Neuronal stem cell (in vitro differentiated cells): Measurements from ENCODE around the gene ATG4C.

Source experiments
- DNase-seq: peaks from one replicate; pipeline ENCODE4 v3.0.0-alpha.2; 2013; ENCODE audit warnings: low spot score
- H2AFZ ChIP-seq: one replicate; pipeline ENCODE4 v1.6.1; 2013; ENCODE audit warnings: mild to moderate bottlenecking, low read length, inconsistent platforms
- H2AK5ac ChIP-seq: 2 replicates; pipeline ENCODE4 v1.6.1; 2013; ENCODE audit warnings: low read depth, mild to moderate bottlenecking, inconsistent platforms, low read length, moderate library complexity, mixed read lengths
- H2BK120ac ChIP-seq: 2 replicates; pipeline ENCODE4 v1.6.1; 2013; ENCODE audit warnings: low read depth, mild to moderate bottlenecking, inconsistent platforms, low read length, moderate library complexity, mixed read lengths
- H2BK12ac ChIP-seq: one replicate; pipeline ENCODE4 v1.6.1; 2013; ENCODE audit warnings: low read length, inconsistent platforms
- H2BK15ac ChIP-seq: 2 replicates; pipeline ENCODE4 v1.6.1; 2013; ENCODE audit warnings: mild to moderate bottlenecking, low read length, inconsistent platforms, mixed read lengths
- H2BK5ac ChIP-seq: one replicate; pipeline ENCODE4 v1.6.1; 2013; ENCODE audit warnings: inconsistent platforms, mild to moderate bottlenecking, low read length, moderate library complexity
- H3K14ac ChIP-seq: one replicate; pipeline ENCODE4 v1.6.1; 2013; ENCODE audit warnings: low read length, inconsistent platforms
- H3K18ac ChIP-seq: 2 replicates; pipeline ENCODE4 v1.6.1; 2013; ENCODE audit warnings: low read length, inconsistent platforms
- H3K23ac ChIP-seq: 2 replicates; pipeline ENCODE4 v1.6.1; 2013; ENCODE audit warnings: low read depth, mild to moderate bottlenecking, mixed read lengths, low read length, inconsistent platforms; ENCODE audit not compliant: poor library complexity
- H3K27ac ChIP-seq: replicated peaks from 3 replicates; pipeline ENCODE4 v1.5.1; 2013; ENCODE audit warnings: low read length, inconsistent platforms
- H3K27me3 ChIP-seq, 3 experiments: 2 replicates each; pipeline ENCODE4 v1.6.1; 2013; ENCODE audit warnings: low read length in 3 of 3, mild to moderate bottlenecking in 2 of 3, inconsistent platforms in 1 of 3, low read depth in 1 of 3, mixed read lengths in 1 of 3, moderate library complexity in 1 of 3; ENCODE audit not compliant: control insufficient read depth in 3 of 3, insufficient read depth in 3 of 3
- H3K36me3 ChIP-seq, 2 donors: replicated peaks in 1 of 2; 2 replicates each; pipeline ENCODE4 v1.6.1; 2013; ENCODE audit warnings: low read length in 2 of 2; ENCODE audit not compliant: control insufficient read depth in 2 of 2, insufficient read depth in 2 of 2
- H3K4ac ChIP-seq: 2 replicates; pipeline ENCODE4 v1.6.1; 2013; ENCODE audit warnings: inconsistent platforms, mild to moderate bottlenecking, low read length, moderate library complexity
- H3K4me1 ChIP-seq, 2 donors: 1 replicate in 1 of 2; 2 replicates in 1 of 2; pipeline ENCODE4 v1.6.1; 2013; ENCODE audit warnings: low read length in 2 of 2, low read depth in 1 of 2; ENCODE audit not compliant: control insufficient read depth in 2 of 2, insufficient read depth in 1 of 2
- H3K4me2 ChIP-seq: one replicate; pipeline ENCODE4 v1.6.1; 2013; ENCODE audit warnings: mild to moderate bottlenecking, low read length, inconsistent platforms; ENCODE audit not compliant: insufficient read depth, poor library complexity, severe bottlenecking
- H3K4me3 ChIP-seq, 2 donors: 2 replicates each; pipeline ENCODE4 v1.5.1; 2013; ENCODE audit warnings: low read length in 2 of 2, mild to moderate bottlenecking in 2 of 2, inconsistent platforms in 1 of 2, moderate library complexity in 1 of 2
- H3K79me1 ChIP-seq: one replicate; pipeline ENCODE4 v1.6.1; 2013; ENCODE audit warnings: low read depth, mild to moderate bottlenecking, inconsistent platforms, low read length, moderate library complexity
- H3K9ac ChIP-seq: one replicate; pipeline ENCODE4 v1.6.1; 2013; ENCODE audit warnings: mild to moderate bottlenecking, low read depth, low read length, inconsistent platforms; ENCODE audit not compliant: poor library complexity
- H3K9me3 ChIP-seq, 2 donors: replicated peaks in 1 of 2; 2 replicates each; pipeline versions ENCODE3 to v1.6.1; 2013; ENCODE audit warnings: low read length in 2 of 2, mild to moderate bottlenecking in 2 of 2, inconsistent platforms in 1 of 2, low read depth in 1 of 2, mixed read lengths in 1 of 2, moderate library complexity in 1 of 2; ENCODE audit not compliant: control insufficient read depth in 2 of 2, insufficient read depth in 1 of 2
- H4K8ac ChIP-seq: one replicate; pipeline ENCODE4 v1.6.1; 2013; ENCODE audit warnings: low read depth, mild to moderate bottlenecking, inconsistent platforms, low read length, moderate library complexity
- H4K91ac ChIP-seq: one replicate; pipeline ENCODE4 v1.6.1; 2013; ENCODE audit warnings: low read length, low read depth, mild to moderate bottlenecking, inconsistent platforms; ENCODE audit not compliant: poor library complexity
- WGBS, 2 donors: extraction: QIAGEN DNeasy Blood & Tissue Kit; methylation state at CpG; one replicate each; pipeline ENCODE4 v1.1.7; 2013; ENCODE audit warnings: missing lambda C conversion rate in 2 of 2, mixed read lengths in 1 of 2; ENCODE audit not compliant: insufficient read length in 2 of 2, insufficient replicate concordance in 1 of 2; ENCODE audit errors: extremely low coverage in 2 of 2; 5-methylcytosine and 5-hydroxymethylcytosine counted together

The ATG4C gene

GRCh38 chr1:62744611-62745577, 39.0 kb upstream of the ATG4C start:
- H3K18ac ChIP-seq: no peak overlapping the region
- H3K9ac ChIP-seq: no peak overlapping the region
- H3K4me3 ChIP-seq: no peak overlapping the region
- H2BK12ac ChIP-seq: no peak overlapping the region
- peak overlapping the region; percentile 17 for H2AFZ ChIP-seq
- no peak overlapping the region for H2BK5ac ChIP-seq
- no CpG with 5 or more reads among the region's 3 CpGs for WGBS, 2 donors
- no peak overlapping the region for H3K4me2 ChIP-seq
- no peaks in the 10 kb centered on the region for H3K4me1 ChIP-seq
- no peak overlapping the region for H3K23ac ChIP-seq
- no peaks in the 10 kb centered on the region for H3K27me3 ChIP-seq
- no peak overlapping the region for H3K4ac ChIP-seq
- no peaks in the 10 kb centered on the region for H3K36me3 ChIP-seq
- no peak overlapping the region for H2AK5ac ChIP-seq
- no peak overlapping the region for H4K8ac ChIP-seq
- DNase-seq: no peak
- no peak overlapping the region for H2BK120ac ChIP-seq
- H3K14ac ChIP-seq: no peak overlapping the region
- no peak overlapping the region for H2BK15ac ChIP-seq
- no peak overlapping the region for H3K27ac ChIP-seq
- H3K79me1 ChIP-seq: no peaks in the 10 kb centered on the region
- no peak overlapping the region for H4K91ac ChIP-seq
- H3K9me3 ChIP-seq: peaks cover 0 to 3% of the 10 kb centered on the region in 2 donors

DNA sequence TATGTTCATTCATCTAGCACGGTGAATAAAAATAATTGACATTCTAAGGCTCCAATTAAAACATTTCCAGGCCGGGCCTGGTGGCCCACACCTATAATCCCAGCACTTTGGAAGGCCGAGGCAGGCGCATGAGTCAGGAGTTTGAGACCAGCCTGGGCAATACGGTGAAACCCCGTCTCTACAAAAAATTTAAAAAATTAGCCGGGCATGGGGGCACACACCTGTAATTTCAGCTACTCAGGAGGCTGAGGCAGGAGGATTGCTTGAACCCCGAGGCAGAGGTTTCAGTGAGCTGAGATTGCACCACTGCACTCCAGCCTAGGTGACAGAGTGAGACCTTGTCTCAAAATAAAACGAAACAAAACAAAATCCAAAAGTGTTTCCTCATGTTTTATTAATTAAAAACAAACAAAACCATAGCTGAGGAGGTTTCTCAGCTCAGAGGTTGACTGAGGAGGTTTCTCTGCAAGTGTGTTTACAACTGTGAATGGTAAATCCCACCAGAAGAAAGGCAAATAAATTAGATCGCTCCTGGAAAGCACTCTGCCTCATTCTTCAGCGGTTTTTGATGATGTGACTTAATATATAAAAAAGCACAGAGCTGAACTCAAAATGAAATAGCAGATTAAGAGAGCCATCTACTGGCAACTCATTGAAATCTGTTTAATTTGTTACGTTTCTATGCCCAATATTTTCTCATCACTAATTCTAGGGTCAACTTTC, 37.7 kb upstream of the ATG4C start:
- Histone ChIP-seq H3K4ac (no peak overlapping the region), H3K4me2 (no peak overlapping the region), H3K9ac (no peak overlapping the region), H3K23ac (no peak overlapping the region), H2BK15ac (no peak overlapping the region), H3K14ac (no peak overlapping the region), H2BK5ac (no peak overlapping the region), H3K36me3 (no peaks in the 10 kb centered on the region), H3K4me1 (no peaks in the 10 kb centered on the region), H3K27me3 (no peaks in the 10 kb centered on the region), H4K91ac (no peak overlapping the region), H2AK5ac (no peak overlapping the region), H2AFZ (peak overlapping the region; percentile 70), H3K79me1 (no peaks in the 10 kb centered on the region), H2BK12ac (no peak overlapping the region), H3K18ac (no peak overlapping the region), H3K4me3 (no peak overlapping the region), H2BK120ac (no peak overlapping the region), H4K8ac (no peak overlapping the region), H3K9me3 (peaks cover 0 to 3% of the 10 kb centered on the region in 2 donors), H3K27ac (no peak overlapping the region)
- no CpG with 5 or more reads among the region's 12 CpGs for WGBS, 2 donors
- DNase-seq: no peak

DNA sequence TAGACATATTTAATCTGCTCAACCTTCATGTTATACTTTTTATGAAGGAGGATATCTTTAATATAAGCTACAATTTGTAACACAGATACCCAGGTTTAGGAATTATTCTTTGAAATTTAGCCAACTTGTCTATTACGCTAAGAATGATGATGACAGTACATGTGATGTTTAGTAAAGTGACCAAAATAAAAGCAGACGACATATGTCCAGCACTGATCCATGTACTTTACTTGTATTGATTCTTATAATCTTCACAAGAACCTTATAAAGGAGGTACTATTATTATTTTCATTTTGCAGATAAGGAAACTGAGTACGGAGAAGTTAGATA, 37.2 kb upstream of the ATG4C start:
- no peak overlapping the region for H3K23ac ChIP-seq
- no peaks in the 10 kb centered on the region for H3K4me1 ChIP-seq

More for the DNA sequence above, 37.2 kb upstream of the ATG4C start:
- H4K91ac ChIP-seq: no peak overlapping the region
- no peak overlapping the region for H3K27ac ChIP-seq
- H3K4me2 ChIP-seq: no peak overlapping the region
- no peak overlapping the region for H2BK120ac ChIP-seq
- H3K27me3 ChIP-seq: no peaks in the 10 kb centered on the region
- no CpG with 5 or more reads among the region's 3 CpGs for WGBS, 2 donors
- H2BK15ac ChIP-seq: no peak overlapping the region
- no peak overlapping the region for H3K14ac ChIP-seq
- no peak overlapping the region for H2AFZ ChIP-seq
- no peaks in the 10 kb centered on the region for H3K36me3 ChIP-seq
- H2AK5ac ChIP-seq: no peak overlapping the region
- peaks cover 0 to 3% of the 10 kb centered on the region in 2 donors for H3K9me3 ChIP-seq
- no peaks in the 10 kb centered on the region for H3K79me1 ChIP-seq
- no peak overlapping the region for H3K18ac ChIP-seq
- H2BK5ac ChIP-seq: no peak overlapping the region
- H3K9ac ChIP-seq: no peak overlapping the region
- no peak overlapping the region for H3K4ac ChIP-seq
- no peak overlapping the region for H2BK12ac ChIP-seq
- DNase-seq: no peak
- H3K4me3 ChIP-seq: no peak overlapping the region
- no peak overlapping the region for H4K8ac ChIP-seq
